ENCODE results near the gene ACY1.

- no peak for TF ChIP-seq CTCF (IDR thresholded peaks at IDR 0.05; ENCODE audit: low read depth, low read length, missing input control)
- TF ChIP-seq FOXA1 (IDR thresholded peaks at IDR 0.05): no peak
- TF ChIP-seq GABPA (IDR thresholded peaks at IDR 0.05 in 1 of 2, conservative IDR thresholded peaks at IDR 0.05 in 1 of 2): no peak
- TF ChIP-seq YY1 (IDR thresholded peaks at IDR 0.05): no peak
- TF ChIP-seq RXRA (IDR thresholded peaks at IDR 0.05): no peak
- TF ChIP-seq FOXA2 (IDR thresholded peaks at IDR 0.05): no peak
- TF ChIP-seq MAX (IDR thresholded peaks at IDR 0.05): no peak
- no peak for TF ChIP-seq RAD21 (IDR thresholded peaks at IDR 0.05)
- no peak for TF ChIP-seq SP1 (IDR thresholded peaks at IDR 0.05)
- no peak for TF ChIP-seq ATF3 (IDR thresholded peaks at IDR 0.05)
- no peak for TF ChIP-seq JUND (IDR thresholded peaks at IDR 0.05)
- TF ChIP-seq REST (IDR thresholded peaks at IDR 0.05): no peak
- no peak for TF ChIP-seq TAF1 (conservative IDR thresholded peaks at IDR 0.05)
Measured at GRCh38 chr3:52002748-52003147, 19.4 kb downstream of the ACY1 start.
